CD4-positive, alpha-beta T cell treated with Interleukin-6 at 100 ng/mL for 8 hours (primary cell): ENCODE measurements around the gene GRM8.
A peak's percentile ranks its signal among the peaks of the same experiment; 100 is the strongest.

Experiments
- DNase-seq: peaks from one replicate; pipeline ENCODE4 v3.0.0-alpha.2; 2020; ENCODE audit warnings: mixed read lengths, low spot score

Gene GRM8

DNA sequence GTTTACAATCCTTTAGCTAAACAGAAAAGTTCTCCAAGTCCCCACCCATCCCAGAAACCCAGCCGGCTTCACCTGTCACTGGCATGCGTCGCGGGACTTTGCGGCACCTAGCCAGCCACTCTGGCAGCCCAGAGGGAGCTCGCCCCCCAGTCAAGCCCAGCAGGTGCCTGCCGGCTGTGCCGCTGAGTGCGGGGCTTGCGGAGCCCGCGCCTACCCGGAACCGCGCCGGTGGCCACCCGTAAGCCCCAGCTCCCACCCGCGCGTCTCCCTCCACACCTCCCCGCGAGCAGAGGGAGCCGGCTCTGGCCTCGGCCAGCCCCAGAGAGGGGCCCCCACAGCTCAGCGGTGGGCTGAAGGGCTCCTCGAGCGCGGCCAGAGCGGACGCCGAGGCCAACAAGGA lies 446.1 kb downstream of the GRM8 start:
- DNase-seq = no peak

DNA sequence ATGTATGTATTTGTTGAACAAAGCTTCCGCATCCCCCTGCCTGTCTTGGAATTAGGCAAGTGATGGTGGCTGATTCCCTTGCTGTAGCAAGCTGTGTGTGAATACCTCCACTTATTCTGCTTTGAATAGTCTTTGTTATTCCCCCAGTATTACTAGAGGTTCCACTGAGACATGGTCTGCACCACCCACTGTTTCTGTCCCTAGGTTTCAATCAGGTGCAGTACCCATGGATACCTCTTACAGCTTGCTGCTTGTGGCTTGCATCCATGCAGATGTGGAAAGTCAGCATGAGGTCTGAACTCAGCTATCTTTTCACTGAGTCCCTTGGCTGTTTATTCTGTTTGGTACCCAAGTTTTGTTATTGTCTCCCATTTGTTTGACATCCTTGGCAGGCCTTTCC lies 447.4 kb downstream of the GRM8 start:
- DNase-seq = no peak

DNA sequence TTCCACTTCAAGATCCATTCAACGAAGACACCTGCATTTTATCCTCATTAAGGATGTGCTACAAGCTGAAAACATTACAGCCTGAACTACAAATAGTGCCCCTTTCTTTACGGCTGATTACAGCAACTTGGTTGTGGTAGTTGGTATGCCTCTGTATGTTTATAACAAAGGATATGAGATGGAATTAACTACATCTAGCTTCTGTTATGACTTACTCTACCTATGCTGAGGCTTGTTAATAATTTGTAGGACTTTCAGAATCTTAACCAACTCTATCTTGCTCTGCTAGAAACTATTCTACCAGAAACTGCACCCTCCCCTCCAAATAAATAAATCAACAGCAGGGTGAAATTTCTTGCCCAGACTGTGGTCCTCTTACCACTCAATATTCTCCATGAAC lies 448.1 kb downstream of the GRM8 start:
- no peak for DNase-seq

DNA sequence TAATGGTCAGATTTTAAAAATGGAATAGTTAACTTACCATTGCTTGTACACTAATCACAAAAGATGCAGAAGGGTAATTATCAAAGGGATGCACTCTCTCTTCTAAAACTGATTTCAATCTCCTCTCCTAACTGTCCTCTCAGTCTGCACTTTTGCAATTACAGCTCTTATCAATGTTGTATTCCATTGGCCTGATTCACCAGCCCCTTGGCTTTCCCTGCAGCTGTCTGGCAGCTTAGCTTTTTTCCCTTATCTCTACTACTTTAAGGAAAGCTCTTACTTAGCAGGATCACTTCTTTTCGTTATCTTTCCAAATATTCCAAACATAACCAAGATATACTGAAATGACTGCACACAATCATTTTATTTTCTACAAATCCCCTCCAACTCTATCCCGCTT lies 448.8 kb downstream of the GRM8 start:
- no peak for DNase-seq

DNA sequence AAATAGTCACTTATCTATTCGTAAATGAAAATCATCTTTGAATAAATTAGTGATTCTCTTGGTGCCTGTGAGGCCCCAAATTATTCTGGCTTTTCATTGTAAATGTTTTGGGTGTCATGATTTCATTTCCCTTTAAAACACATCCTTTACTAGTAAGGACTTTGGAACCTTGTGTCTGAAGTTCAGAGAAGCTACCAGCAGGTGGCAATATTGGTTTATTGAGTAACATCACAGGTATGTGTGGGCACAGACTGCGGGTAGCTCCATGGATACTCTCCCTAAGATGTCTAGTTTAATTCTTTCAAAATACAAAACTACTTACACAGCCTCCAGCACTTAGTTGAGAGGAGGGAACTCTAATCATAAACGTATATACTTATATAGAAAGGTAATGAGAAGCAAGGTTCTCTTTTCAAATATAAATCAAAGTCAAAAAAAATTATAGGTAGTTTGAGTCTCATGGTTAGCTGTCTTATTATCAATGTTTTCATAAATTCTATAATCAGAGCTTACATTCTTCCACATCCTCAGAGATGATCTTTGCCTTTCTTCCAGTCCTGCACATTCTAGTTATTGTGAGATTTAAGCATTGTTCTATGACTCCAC lies 449.6 kb downstream of the GRM8 start:
- peak; percentile 4 for DNase-seq

DNA sequence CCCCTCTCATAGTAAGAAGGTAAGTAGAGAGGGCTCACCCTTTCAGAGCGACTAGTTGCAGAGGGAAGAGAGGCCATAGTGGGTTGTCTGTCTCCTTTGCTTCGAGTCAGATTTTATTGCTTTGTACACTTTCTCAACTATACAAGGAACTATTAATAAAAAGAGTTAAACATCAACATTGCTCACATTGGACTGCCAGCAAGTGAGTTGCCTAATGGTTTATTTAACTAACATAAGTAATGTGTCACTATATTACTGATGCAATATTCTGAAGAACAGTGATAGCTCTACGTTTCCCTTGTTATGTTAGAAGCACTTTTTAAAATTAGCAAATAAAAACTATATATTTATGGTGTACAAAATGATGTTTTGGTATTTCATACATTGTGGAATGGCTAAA lies 451.0 kb downstream of the GRM8 start:
- no peak for DNase-seq

DNA sequence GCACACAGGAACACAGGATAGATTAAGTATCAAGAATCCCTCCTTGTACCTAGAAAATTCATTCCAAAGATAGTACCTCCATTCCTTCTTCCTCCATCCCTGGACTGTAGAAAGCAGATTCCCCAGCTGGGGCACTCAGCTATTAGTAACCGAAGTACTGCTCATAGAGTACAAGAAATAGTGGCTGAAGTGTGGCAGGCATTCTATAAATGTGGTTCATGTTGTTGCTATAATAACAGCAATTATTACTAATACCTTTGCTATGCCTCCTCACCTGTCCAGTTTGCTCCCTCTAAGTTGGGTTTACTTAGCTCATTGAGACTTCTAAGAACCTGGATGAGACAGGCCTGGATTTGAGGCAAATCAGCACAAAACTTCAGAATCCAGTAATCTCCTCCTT lies 453.2 kb downstream of the GRM8 start:
- no peak for DNase-seq

DNA sequence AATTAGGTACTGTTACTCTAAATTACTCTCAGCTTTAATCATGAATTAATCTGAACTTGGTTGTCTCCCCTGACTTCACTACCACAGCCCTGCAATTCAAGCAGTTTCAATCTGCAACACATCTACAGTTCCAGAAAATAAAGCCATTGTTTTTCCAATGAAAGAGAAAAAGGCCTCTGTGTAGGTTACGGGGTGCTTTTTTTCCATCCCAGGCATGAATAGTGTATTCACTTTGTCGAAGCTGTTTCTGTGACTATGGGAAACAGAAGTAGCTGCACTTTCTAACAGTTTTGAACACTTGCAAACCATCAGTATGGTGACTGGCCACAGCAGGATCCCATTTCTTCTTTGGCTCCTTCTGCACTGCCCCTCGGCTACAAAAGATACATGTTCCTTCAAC lies 460.2 kb downstream of the GRM8 start:
- DNase-seq = no peak

DNA sequence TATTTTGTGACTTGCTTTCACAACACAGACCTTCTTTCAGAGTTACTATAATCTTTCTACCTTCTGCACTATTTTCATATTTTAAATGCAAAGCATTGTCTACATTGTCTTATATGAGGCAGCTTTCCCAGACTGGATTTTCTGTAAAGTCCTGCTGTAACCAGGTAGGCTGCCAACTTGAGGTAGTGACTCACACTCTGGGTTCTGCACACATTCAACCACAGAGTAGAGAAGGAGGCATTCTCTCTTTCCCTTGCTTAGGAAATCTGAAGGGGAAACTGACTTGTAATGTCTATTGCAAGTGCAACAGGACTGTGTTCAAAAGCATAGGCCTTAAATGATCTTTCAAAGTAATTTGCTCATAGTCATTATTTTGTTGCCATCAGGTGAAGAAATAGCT lies 461.4 kb downstream of the GRM8 start:
- no peak for DNase-seq

DNA sequence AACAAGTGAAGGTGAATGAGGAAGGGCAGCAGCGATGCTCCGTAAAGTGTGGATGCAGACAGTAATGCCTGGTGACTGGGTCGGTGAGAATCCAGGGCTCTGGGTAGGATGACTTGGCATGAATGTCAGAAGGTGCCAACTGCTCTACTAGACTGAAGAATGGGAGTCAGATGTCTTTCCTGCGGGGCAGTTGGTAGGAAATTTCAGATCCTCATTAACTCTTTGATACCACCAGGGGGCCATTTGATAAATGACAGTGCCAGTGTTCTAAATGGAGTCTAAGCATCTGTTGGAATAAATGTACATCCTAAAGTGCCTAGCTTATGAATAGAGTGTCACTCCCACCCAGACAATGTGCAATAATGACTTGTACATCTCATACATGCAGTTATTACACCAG lies 462.0 kb downstream of the GRM8 start:
- no peak for DNase-seq

DNA sequence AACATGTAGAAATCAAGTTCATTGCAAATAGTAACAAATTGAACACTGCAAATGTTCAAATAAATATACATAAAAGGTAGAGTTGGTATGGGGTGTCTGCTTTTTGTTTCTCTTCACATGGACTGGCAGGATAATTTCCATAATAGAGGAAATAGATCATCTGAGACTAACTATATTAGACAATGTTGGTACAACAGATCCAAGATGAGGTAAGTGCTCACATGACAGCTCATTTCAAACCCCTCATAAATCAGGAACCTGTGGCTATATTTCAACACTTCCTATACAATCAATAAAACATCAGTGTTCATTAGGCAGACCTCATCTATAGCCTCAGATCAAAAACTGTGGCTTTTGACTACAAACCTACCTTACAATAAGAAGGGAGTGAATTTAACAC lies 469.1 kb downstream of the GRM8 start:
- DNase-seq = no peak

DNA sequence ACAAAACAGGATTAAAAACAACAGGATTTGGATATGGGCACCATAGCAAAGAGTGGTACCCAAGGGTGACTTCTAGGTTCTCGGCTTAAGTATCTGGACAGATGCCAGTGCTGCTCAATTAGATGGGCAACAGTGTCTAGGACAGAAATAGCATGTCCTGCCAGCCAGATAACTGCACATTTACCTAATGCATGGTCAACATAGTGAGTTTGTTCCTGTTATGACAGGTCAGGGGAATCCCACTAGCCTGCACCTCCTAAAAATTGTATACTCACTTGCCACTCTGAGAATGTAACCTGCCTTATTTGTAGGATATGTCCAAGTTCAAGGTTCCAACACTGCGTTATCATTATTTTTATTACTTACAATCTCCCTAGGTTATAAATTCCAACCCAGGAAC lies 471.7 kb downstream of the GRM8 start:
- no peak for DNase-seq

DNA sequence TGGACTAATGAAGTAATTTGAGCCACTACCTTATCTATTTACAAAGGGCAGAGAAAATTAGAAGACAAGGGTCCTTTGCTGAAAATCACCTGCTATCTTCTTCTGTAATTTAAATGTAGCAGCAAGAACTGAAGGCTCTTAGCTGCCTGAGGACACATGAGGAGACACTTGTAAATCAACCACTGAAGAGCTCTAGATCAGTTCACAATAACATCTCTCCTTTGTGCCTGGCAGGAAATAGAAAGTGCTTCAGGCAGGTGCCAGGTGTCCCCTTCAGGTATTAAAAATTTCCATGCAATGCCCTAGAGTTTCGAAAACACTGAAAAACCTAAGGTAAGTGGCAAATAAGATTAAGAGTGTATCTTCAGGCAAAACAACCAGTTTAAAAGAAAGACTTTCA lies 474.6 kb downstream of the GRM8 start:
- DNase-seq = no peak

DNA sequence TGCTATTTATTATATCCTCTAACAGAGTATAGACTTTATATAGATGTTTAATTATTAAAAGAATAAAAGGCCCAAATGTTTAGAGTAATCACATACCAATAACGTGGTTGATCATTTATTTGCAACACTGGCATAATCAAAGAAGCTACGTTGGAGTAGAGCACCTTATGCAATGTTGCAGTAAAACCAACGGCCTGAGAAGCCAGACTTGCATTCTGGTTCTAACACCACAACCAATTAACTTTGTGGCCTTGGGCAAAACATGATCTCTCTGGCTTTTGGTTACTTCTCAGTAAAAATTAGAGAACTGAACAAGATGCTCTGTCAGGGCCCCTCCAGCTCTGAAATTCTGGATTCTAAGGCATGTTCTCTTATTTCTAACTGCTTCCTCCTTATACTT lies 476.2 kb downstream of the GRM8 start:
- DNase-seq = no peak

DNA sequence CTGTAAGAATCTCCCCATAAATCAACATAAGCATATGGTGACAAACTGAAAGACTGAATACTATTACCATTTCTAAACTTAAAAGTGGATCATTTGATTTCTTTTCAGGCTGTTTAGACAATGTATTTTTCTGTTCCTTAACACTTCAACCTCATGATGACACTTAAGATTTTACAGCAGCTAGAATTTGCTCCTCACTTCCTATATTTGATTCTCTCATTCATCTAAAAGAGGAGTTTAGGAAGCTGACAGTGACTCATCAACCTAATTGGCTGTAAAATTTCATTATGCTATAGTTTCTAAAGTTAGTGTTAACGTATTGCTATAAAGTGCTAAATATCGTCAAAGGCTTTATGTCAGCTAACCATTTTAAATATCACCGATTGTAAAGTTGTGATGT lies 478.7 kb downstream of the GRM8 start:
- DNase-seq = no peak

DNA sequence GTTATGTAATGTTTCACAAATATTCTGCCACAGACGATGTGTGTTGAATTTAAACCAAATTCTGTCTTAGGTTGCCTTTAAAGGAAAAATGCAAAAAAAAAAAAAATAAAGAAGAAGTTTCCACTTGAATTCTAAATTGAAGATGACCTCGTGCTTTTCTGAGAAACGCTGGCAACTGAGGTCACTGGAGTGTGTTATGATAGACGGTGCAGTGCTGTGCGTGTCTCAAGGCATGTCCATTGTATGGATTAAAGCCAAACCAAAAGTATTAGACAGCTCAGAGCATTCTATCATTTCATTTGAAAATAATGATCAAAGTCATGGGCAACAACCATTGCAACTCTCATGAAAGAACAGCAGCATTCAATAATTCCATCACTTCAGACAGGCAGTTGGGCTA lies 483.9 kb downstream of the GRM8 start:
- DNase-seq = no peak

DNA sequence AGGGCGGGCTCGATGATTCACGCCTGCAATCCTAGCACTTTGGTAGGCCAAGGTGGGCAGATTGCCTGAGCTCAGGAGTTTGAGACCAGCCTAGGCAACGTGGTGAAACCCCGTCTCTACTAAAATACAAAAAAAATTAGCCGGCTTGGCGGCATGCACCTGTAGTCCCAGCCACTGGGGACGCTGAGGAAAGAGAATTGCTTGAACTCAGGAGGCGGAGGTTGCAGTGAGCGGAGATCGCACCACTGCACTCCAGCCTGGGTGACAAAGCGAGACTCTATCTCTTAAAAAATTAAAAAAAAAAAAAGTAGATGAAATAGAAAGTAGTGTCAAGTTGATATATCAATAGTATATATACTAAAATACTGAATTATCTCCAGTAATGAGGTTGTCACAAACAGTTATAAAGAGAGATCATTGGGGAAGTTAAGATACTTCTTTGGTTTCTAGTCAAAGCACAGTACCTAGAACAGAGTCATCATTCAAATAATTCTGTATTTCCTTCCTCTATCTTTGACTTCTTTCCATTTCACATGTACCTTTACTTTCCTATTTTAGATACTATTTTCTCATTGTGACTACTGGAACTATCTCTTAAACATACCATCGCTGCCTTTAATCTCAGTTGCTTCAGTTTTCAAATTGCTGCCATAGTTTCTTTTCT lies 491.7 kb downstream of the GRM8 start:
- DNase-seq = no peak

DNA sequence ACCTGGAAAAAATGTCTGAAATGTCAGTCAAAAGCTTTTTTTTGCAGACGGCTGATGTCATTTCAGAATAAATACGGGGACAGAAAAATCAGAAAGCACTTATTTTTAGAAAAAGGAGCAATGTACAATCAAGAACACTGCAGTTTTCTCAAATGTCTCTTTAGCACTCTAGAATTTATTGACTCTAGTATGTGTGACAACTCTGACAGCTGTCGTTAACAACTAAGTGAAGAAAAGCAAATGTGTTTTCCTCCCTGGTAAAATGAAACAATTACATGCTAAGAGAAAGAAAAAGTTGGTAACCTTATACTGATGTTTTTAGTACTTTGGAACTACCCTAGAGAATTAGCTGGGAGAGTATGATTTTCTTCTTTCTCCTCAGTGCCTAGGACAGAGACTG lies 497.4 kb downstream of the GRM8 start:
- no peak for DNase-seq

DNA sequence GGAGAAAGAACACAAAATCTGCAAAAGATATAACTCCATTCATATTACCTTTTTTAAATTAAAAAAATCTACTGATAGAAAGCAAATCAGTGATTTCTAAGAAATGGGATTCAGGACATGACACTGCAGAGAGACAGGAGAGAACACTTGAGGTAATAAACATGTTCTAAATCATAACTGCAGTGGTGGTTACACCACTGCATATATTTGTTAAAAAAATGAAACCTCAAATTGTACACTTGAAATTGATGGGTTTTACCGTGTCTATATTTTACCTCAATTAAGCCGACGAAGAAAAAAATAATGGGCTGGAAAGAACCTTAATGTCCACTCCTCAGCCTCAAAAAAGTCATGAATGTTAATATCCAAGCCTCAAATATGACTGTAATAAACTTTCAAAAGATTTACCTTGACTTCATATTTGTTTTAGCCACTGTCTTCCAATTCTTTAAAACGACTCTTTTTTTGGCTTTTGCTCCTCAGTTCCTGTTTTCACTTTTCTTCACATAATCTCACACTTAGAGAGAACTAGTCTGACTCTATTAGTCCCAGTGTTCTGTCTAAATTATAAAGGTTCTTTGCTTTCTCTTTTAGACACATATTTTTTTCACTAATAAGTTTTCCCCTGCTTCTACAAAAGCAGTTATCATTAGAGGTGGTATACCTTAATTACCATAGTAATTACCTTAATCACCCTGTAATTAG lies 502.4 kb downstream of the GRM8 start:
- no peak for DNase-seq

DNA sequence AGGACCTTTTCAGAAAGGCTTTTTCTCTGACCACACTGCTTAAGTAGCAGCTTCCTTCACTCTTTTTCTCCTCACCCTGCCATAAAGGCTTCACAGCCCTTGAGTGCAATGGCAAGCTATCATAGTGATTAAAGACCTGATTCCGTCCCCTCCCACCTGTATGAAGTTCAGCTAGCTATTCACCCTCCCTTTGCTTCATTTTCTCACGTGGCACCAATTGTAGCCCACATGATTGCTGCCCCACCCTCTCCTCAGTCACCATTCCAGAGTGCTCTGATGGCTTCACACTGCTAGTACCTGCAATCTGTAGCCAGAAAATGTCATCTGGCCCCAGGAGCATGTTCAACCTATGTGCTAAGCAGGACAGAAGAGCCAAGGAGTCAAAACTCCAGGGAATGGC lies 523.8 kb downstream of the GRM8 start:
- DNase-seq = no peak

DNA sequence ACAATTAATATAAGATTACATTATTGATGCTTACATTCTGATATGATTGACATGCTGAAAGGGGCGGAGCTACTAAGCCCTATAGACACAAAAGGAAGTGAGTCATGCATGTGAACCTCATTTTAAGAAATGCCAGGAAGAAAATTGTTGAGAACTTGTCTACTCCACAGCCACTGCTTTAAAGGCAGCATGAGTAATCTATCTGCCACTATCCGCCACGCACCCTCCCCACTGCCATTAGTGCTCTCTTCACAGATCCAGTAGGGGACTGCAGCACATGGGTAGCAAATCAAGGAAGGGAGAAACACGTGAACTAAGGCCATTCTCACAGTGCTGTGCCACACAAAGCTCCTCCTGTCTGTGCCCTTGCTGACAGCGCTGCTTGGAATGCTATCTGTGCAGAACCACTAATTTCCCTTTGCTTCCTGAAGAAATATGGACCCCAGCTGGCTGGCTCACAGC lies 524.8 kb downstream of the GRM8 start:
- DNase-seq = no peak

DNA sequence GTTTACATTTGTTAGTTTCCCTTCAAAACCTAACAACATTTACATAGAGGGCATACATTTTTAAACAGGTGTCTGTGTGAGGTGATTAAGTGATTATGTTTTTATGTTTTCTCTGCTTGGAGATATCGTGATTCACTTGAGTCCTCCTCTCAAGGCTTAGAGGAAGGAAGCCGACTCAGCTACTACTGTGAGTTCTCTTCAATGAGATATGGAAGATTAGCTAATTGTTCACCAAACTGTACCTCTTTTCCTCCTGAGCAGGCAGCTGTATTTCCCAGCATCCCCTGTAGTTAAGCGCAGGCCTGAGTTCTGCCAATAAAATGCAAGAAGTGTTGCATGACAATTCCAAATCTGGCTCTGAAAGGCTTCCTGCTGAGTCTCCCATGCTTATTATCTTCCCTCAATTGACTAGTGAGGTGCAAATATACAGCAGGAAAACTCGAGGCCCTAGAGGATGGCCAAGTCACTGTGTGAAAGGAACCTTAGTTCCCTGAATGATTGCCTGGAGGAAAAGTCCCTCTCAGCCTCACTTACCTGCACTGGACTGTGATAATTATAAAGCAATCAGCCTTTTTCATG lies 528.7 kb downstream of the GRM8 start:
- no peak for DNase-seq

DNA sequence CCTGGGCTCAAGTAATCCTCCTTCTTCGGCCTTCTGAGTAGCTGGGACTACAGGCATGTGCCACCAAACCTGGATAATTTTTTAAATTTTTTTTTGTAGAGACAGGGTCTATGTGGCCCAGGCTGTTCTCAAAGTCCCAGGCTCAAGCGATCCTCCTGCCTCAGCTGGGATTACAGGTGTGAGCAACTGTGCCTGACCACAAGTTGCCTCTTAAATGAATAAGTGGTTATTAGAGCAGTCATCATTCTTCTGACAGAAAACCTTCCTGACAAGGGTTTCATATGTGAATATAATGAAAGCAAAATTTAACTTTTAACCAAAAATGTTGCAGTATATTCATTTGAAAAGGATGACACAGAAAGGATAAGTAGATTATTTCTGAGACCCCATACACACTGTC lies 532.5 kb downstream of the GRM8 start:
- no peak for DNase-seq
